DND-41 (cell line): Measurements from ENCODE around the gene GLRA1.

ENCODE experiments used
- ATAC-seq: fragments of 200-7000 bp; cut with Tn5 transposase; 3 replicates; pipeline ENCODE4 v1.9.1; 2021; ENCODE audit warnings: low read depth; ENCODE audit not compliant: insufficient read depth
- DNase-seq: peaks from one replicate; pipeline ENCODE4 v3.0.0-alpha.2; 2020
- H2AFZ ChIP-seq: 2 replicates; pipeline ENCODE4 v1.6.0; 2012; ENCODE audit warnings: low read depth, low read length
- H3K27ac ChIP-seq: 2 replicates; pipeline ENCODE4 v1.5.1; 2012; ENCODE audit warnings: low read length, inconsistent platforms
- H3K27me3 ChIP-seq: fragments of 200-600 bp; sonication (generic); 2 replicates; pipeline ENCODE4 v1.6.0; 2012; ENCODE audit warnings: low read length, mild to moderate bottlenecking, inconsistent platforms; ENCODE audit not compliant: insufficient read depth, poor library complexity
- H3K36me3 ChIP-seq: 2 replicates; pipeline ENCODE4 v1.5.1; 2012; ENCODE audit warnings: low read length, inconsistent platforms; ENCODE audit not compliant: insufficient read depth
- H3K4me1 ChIP-seq: 2 replicates; pipeline ENCODE4 v1.5.1; 2012; ENCODE audit warnings: mild to moderate bottlenecking, low read length; ENCODE audit not compliant: insufficient read depth
- H3K4me2 ChIP-seq: 2 replicates; pipeline ENCODE4 v1.6.0; 2012; ENCODE audit warnings: mild to moderate bottlenecking, moderate library complexity, low read length, inconsistent platforms; ENCODE audit not compliant: insufficient read depth
- H3K4me3 ChIP-seq, 2 experiments: fragments of 200-600 bp in 1 of 2; shearing (Covaris generic) in 1 of 2; 2 replicates each; pipeline ENCODE4 v1.5.1; 2012 to 2016; ENCODE audit warnings: inconsistent platforms in 2 of 2, low read length in 2 of 2, mild to moderate bottlenecking in 2 of 2, low read depth in 1 of 2, moderate library complexity in 1 of 2
- H3K79me2 ChIP-seq: 2 replicates; pipeline ENCODE4 v1.6.0; 2012; ENCODE audit warnings: low read length, inconsistent platforms; ENCODE audit not compliant: insufficient read depth
- H3K9ac ChIP-seq: 2 replicates; pipeline ENCODE4 v1.6.0; 2012; ENCODE audit warnings: low read depth, mild to moderate bottlenecking, inconsistent platforms, low read length, moderate library complexity
- H3K9me3 ChIP-seq: 2 replicates; pipeline ENCODE4 v1.5.1; 2012; ENCODE audit warnings: low read length, moderate library complexity, mild to moderate bottlenecking, inconsistent platforms; ENCODE audit not compliant: insufficient read depth, severe bottlenecking
- H4K20me1 ChIP-seq: 2 replicates; pipeline ENCODE4 v1.6.0; 2012; ENCODE audit warnings: low read length; ENCODE audit not compliant: insufficient read depth
- CTCF ChIP-seq: IDR thresholded peaks from 2 replicates; pipeline ENCODE4 v1.5.1; 2012; ENCODE audit warnings: borderline replicate concordance, low read length, moderate library complexity, mild to moderate bottlenecking; ENCODE audit not compliant: poor library complexity, severe bottlenecking; ENCODE audit errors: extremely low read depth
- EZH2 ChIP-seq: IDR thresholded peaks from 3 replicates; pipeline ENCODE4 v1.6.1; 2012; ENCODE audit warnings: borderline replicate concordance, low read depth, mild to moderate bottlenecking, moderate library complexity, low read length, inconsistent platforms; ENCODE audit not compliant: severe bottlenecking

The GLRA1 gene

DNA sequence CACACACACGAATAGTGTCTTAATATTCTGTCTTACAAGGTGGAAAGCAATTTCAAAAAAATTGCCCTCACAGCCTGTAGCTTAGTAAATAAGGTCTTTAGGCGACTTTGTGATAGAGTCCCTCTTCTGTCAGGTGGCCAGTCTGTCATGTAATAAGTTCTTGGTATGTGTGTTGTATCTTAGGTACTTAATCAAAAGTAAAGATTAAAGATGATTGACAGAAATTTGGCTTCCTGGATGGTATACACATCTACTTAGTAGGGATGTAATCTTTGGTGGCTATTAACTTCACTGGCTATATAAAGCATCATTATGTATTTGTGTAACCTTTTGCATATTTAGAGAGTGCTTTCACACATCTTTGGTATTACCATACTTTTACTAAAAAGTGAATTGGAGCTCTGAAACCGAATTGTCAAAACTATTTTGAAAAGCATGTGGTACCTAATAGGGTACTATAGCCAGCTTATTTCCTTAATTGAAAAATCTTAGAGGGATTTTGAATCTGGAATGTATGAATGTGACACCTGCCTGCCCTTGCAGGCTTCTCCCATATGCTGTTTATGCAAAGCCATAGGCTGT, 149.5 kb downstream of the GLRA1 start:
- H3K4me1 ChIP-seq = peaks cover 62% of the 10 kb centered on the region
- no peak for DNase-seq
- peak overlapping the region; percentile 87 for H3K4me2 ChIP-seq

GRCh38 chr5:151773951-151774350, 150.7 kb downstream of the GLRA1 start:
- peak overlapping the region; percentile 94; the same call in 1 of the 2 replicates for H3K27ac ChIP-seq
- ATAC-seq (no peak), DNase-seq (no peak)
- peaks cover 90% of the 10 kb centered on the region for H3K79me2 ChIP-seq
- H3K9me3 ChIP-seq = no peaks in the 10 kb centered on the region
- peak overlapping the region; percentile 93 to 95 for H3K4me3 ChIP-seq
- H3K4me1 ChIP-seq = peaks cover 64% of the 10 kb centered on the region
- peak overlapping the region; percentile 87 for H3K4me2 ChIP-seq
- H2AFZ ChIP-seq = no peak overlapping the region
- H4K20me1 ChIP-seq = peaks cover 67% of the 10 kb centered on the region
- H3K27me3 ChIP-seq = no peaks in the 10 kb centered on the region
- H3K36me3 ChIP-seq = peaks cover 49% of the 10 kb centered on the region
- TF ChIP-seq EZH2 (no peak), CTCF (no peak)
- peak overlapping the region; percentile 98 for H3K9ac ChIP-seq

More for the DNA sequence above, 149.5 kb downstream of the GLRA1 start:
- no peak overlapping the region for H2AFZ ChIP-seq
- H3K9ac ChIP-seq = peak overlapping the region; percentile 98; the same call in 1 of the 2 replicates
- TF ChIP-seq CTCF (no peak), EZH2 (no peak)
- H3K27me3 ChIP-seq = no peaks in the 10 kb centered on the region
- H3K79me2 ChIP-seq = peaks cover 93% of the 10 kb centered on the region
- H3K9me3 ChIP-seq = no peaks in the 10 kb centered on the region
- no peak overlapping the region for H3K27ac ChIP-seq
- H3K4me3 ChIP-seq = peak overlapping the region in 1 of 2 experiments; percentile 93; a peak in 2 of 4 replicates
- peaks cover 78% of the 10 kb centered on the region for H4K20me1 ChIP-seq
- peaks cover 55% of the 10 kb centered on the region for H3K36me3 ChIP-seq
- no peak for ATAC-seq

DNA sequence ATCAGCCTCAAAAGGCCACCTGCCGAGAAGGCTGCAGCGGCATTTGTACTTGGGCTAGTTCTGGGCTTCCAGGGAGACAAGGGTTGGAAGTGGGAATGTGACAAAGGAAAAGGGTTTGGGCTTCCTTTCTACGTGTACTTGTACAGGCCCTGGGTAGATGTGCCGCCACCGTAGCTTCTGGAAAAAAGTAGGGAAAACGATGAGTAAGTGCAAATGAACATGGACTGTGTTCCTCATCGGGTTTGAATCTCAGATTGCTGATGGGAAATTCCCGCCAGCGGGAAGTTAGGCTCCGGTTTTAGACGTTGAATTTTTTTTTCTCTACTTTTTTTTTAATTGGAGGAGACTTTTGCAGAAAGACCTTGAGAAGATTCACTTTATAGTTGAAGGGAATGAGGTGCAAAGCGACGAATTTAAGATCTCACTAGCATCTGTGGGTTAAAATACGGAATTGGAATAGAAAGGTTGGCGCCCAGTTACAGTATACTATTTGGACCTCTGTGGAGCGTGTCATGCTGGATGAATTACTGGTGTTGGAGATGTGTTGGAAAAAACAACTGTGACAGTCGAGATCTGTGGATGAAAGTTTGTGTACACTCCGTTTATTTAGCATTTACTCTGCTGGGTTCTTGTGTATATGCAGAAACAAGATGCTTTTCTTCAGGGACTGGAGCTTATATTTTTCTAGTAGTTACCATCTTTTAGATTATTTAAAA, 151.6 kb downstream of the GLRA1 start:
- peaks cover 57% of the 10 kb centered on the region for H4K20me1 ChIP-seq
- peaks cover 81% of the 10 kb centered on the region for H3K79me2 ChIP-seq
- ATAC-seq = no peak
- DNase-seq = no peak
- peak overlapping the region; percentile 63; the same call in 1 of the 2 replicates for H2AFZ ChIP-seq
- no peaks in the 10 kb centered on the region for H3K27me3 ChIP-seq
- H3K4me1 ChIP-seq = peaks cover 58% of the 10 kb centered on the region
- peak overlapping the region; percentile 94 for H3K27ac ChIP-seq
- TF ChIP-seq EZH2 (no peak), CTCF (no peak)
- peak overlapping the region; percentile 98 for H3K9ac ChIP-seq
- peak overlapping the region; percentile 93 to 95 for H3K4me3 ChIP-seq
- H3K4me2 ChIP-seq = peak overlapping the region; percentile 87
- H3K36me3 ChIP-seq = peaks cover 47% of the 10 kb centered on the region
- H3K9me3 ChIP-seq = no peaks in the 10 kb centered on the region
